ENCODE data around the gene PGAM2.

- no peak for TF ChIP-seq POLR2A (IDR thresholded peaks at IDR 0.05)
- TF ChIP-seq CTCF (IDR thresholded peaks at IDR 0.05), result no peak
Observed at GRCh38 chr7:44093102-44093641, 27.8 kb upstream of the PGAM2 start.
